Measurements from ENCODE around the gene PCYT2. TPM values are rescaled to one million over a fixed set of nuclear protein-coding genes. Genes with fewer than 3 reads are reported as not detected.

The PCYT2 gene
- total and polyA plus RNA-seq, 9 of the 15 experiments (the other 6 are each of a cell fraction or from before 2014, with no cell fraction given) = 0.92 to 134 (median 82.5) TPM

DNA sequence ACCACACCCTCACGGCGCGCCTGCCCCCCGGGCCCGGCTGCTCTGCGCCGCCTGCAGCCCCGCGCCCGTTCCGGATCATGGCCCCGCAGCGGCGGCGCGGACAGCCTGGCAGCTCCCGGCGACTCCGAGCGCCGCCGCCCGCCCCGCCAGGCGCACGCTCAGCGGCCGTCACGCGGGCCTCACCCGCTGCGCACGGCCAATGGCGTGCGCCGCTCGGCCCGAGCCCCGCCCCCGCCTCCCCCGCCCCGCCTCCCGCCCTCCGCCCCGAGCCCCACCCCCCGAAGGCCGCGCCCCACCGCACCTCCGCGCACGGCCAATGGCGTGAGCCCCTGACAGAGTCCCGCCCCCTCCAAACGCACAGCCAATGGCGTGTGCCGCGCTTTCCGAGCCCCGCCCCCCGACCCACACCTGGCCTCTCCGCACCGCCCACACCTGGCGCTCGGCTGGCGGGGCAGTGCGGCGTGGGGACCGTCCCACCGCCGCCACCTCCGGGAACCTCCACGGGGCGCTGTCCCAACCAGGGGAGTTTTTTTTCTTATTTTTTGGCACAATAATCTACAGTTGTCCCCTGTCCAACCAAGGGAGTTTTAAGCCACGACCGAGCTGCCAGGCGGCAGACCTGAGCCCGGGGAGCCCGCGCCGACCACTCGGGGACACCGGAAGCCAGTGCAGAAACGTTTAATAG is at the start of gene PCYT2 (continued):
- TF ChIP-seq, protein P1, sequence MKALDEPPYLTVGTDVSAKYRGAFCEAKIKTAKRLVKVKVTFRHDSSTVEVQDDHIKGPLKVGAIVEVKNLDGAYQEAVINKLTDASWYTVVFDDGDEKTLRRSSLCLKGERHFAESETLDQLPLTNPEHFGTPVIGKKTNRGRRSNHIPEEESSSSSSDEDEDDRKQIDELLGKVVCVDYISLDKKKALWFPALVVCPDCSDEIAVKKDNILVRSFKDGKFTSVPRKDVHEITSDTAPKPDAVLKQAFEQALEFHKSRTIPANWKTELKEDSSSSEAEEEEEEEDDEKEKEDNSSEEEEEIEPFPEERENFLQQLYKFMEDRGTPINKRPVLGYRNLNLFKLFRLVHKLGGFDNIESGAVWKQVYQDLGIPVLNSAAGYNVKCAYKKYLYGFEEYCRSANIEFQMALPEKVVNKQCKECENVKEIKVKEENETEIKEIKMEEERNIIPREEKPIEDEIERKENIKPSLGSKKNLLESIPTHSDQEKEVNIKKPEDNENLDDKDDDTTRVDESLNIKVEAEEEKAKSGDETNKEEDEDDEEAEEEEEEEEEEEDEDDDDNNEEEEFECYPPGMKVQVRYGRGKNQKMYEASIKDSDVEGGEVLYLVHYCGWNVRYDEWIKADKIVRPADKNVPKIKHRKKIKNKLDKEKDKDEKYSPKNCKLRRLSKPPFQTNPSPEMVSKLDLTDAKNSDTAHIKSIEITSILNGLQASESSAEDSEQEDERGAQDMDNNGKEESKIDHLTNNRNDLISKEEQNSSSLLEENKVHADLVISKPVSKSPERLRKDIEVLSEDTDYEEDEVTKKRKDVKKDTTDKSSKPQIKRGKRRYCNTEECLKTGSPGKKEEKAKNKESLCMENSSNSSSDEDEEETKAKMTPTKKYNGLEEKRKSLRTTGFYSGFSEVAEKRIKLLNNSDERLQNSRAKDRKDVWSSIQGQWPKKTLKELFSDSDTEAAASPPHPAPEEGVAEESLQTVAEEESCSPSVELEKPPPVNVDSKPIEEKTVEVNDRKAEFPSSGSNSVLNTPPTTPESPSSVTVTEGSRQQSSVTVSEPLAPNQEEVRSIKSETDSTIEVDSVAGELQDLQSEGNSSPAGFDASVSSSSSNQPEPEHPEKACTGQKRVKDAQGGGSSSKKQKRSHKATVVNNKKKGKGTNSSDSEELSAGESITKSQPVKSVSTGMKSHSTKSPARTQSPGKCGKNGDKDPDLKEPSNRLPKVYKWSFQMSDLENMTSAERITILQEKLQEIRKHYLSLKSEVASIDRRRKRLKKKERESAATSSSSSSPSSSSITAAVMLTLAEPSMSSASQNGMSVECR (CRISPR knock-in tag; IDR thresholded peaks at IDR 0.05) = 0 out of 2 replicates have a peak, but pooled peaks have one; percentile 35
- 0 out of 2 replicates have a peak, but pooled peaks have one; percentile 6 for TF ChIP-seq TEAD4 (IDR thresholded peaks at IDR 0.05; ENCODE audit: low read length)
- no peak for TF ChIP-seq TEAD4 (CRISPR knock-in tag; IDR thresholded peaks at IDR 0.05; ENCODE audit: borderline replicate concordance)
- TF ChIP-seq ARID2 (IDR thresholded peaks at IDR 0.05) = no peak
- TF ChIP-seq RBM22 (IDR thresholded peaks at IDR 0.05; ENCODE audit: low read depth, low read length, poor library complexity, severe bottlenecking) = no peak
- TF ChIP-seq ARID1B (IDR thresholded peaks at IDR 0.05) = no peak
- TF ChIP-seq KDM2B (CRISPR knock-in tag; IDR thresholded peaks at IDR 0.05) = no peak
- peak in 1 of 2 experiments; percentile 44; a peak in 1 of 4 replicates for TF ChIP-seq NONO (IDR thresholded peaks at IDR 0.05; ENCODE audit: low read depth in 2 of 2, low read length in 1 of 2)
- TF ChIP-seq POLR2G (IDR thresholded peaks at IDR 0.05; ENCODE audit: low read depth, low read length) = peak; percentile 72
- TF ChIP-seq, protein P2, sequence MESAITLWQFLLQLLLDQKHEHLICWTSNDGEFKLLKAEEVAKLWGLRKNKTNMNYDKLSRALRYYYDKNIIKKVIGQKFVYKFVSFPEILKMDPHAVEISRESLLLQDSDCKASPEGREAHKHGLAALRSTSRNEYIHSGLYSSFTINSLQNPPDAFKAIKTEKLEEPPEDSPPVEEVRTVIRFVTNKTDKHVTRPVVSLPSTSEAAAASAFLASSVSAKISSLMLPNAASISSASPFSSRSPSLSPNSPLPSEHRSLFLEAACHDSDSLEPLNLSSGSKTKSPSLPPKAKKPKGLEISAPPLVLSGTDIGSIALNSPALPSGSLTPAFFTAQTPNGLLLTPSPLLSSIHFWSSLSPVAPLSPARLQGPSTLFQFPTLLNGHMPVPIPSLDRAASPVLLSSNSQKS (CRISPR knock-in tag; IDR thresholded peaks at IDR 0.05) = no peak
- TF ChIP-seq, protein P3, sequence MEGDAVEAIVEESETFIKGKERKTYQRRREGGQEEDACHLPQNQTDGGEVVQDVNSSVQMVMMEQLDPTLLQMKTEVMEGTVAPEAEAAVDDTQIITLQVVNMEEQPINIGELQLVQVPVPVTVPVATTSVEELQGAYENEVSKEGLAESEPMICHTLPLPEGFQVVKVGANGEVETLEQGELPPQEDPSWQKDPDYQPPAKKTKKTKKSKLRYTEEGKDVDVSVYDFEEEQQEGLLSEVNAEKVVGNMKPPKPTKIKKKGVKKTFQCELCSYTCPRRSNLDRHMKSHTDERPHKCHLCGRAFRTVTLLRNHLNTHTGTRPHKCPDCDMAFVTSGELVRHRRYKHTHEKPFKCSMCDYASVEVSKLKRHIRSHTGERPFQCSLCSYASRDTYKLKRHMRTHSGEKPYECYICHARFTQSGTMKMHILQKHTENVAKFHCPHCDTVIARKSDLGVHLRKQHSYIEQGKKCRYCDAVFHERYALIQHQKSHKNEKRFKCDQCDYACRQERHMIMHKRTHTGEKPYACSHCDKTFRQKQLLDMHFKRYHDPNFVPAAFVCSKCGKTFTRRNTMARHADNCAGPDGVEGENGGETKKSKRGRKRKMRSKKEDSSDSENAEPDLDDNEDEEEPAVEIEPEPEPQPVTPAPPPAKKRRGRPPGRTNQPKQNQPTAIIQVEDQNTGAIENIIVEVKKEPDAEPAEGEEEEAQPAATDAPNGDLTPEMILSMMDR (IDR thresholded peaks at IDR 0.05 in 2 of 3, conservative IDR thresholded peaks at IDR 0.05 in 1 of 3; ENCODE audit: insufficient read depth in 2 of 3, low read depth in 1 of 3, low read length in 3 of 3) = peak in 1 of 3 experiments; percentile 15; a peak in 2 of 6 replicates
- peak; percentile 11; the same call in 1 of the 2 replicates for TF ChIP-seq HNRNPL (IDR thresholded peaks at IDR 0.05; ENCODE audit: low read depth, low read length)
- TF ChIP-seq, protein P4, sequence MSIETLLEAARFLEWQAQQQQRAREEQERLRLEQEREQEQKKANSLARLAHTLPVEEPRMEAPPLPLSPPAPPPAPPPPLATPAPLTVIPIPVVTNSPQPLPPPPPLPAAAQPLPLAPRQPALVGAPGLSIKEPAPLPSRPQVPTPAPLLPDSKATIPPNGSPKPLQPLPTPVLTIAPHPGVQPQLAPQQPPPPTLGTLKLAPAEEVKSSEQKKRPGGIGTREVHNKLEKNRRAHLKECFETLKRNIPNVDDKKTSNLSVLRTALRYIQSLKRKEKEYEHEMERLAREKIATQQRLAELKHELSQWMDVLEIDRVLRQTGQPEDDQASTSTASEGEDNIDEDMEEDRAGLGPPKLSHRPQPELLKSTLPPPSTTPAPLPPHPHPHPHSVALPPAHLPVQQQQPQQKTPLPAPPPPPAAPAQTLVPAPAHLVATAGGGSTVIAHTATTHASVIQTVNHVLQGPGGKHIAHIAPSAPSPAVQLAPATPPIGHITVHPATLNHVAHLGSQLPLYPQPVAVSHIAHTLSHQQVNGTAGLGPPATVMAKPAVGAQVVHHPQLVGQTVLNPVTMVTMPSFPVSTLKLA (conservative IDR thresholded peaks at IDR 0.05) = peak; percentile 44 to 51
- peak; percentile 4 for TF ChIP-seq RBBP5 (IDR thresholded peaks at IDR 0.05; ENCODE audit: borderline replicate concordance, insufficient read depth, low read length, poor library complexity, severe bottlenecking)
- TF ChIP-seq, protein P5, sequence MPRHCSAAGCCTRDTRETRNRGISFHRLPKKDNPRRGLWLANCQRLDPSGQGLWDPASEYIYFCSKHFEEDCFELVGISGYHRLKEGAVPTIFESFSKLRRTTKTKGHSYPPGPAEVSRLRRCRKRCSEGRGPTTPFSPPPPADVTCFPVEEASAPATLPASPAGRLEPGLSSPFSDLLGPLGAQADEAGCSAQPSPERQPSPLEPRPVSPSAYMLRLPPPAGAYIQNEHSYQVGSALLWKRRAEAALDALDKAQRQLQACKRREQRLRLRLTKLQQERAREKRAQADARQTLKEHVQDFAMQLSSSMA (CRISPR knock-in tag; IDR thresholded peaks at IDR 0.05) = no peak
- TF ChIP-seq ZNF707 (CRISPR knock-in tag; conservative IDR thresholded peaks at IDR 0.05) = no peak
